ENCODE results near the gene GHRL. TPM values are rescaled to one million over a fixed set of nuclear protein-coding genes. Genes with fewer than 3 reads are reported as not detected.

Gene GHRL
- total RNA-seq, 1 experiment from 2014 or later: not detected

DNA sequence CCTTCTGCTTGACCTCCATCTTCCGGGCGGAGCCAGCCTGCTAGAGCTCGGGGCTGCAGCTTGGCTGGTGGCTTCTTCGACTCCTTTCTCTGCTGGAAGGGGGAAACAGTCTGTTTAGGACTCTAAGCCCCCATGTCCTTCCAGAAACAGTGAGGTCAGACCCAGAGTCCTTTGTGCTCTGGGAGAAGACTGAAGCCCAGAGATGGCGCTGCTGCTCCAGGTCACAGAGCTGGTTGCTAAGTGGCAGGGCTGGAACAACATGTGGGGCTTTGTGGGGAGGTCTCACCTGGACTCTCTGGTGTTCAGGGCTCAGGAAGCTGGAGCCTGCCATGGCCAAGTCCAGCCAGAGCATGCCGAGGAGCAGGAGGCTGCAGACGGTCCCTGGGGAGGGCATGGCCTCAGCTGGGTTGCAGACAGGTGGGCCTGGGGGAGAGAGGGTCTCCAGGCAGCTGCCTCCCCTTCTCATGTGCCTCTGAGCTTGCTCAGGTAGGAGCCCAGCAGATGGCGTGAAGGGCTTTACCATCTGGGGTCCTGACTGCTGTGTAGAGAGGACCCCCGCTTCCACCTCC lies 2.9 kb downstream of the GHRL start:
- Histone ChIP-seq H3K27me3 (ENCODE audit: control insufficient read depth, insufficient read depth, low read length) (no peaks in the 10 kb centered on the region), H3K36me3 (ENCODE audit: control insufficient read depth, insufficient read depth, low read length) (peaks cover 2% of the 10 kb centered on the region; the same call in 1 of the 2 replicates), H3K4me1 (ENCODE audit: control insufficient read depth, insufficient read depth, low read length) (no peaks in the 10 kb centered on the region), H3K9me3 (ENCODE audit: control insufficient read depth, insufficient read depth, low read depth, low read length) (no peaks in the 10 kb centered on the region), H3K27ac (ENCODE audit: low read length) (no peak overlapping the region), H3K4me3 (ENCODE audit: low read depth in 2 of 2, low read length in 2 of 2) (no peak overlapping the region)
- BruUV-seq (replicated peaks): no TSS peak
- POLR2A ChIA-PET: interaction anchor here (0.7 kb wide), 1 partner anchor 417 kb away, joined by 7 read pairs; no protein-coding TSS in a partner anchor
- CTCF ChIA-PET: no interaction called here
- ATAC-seq (no peak), DNase-seq (ENCODE audit: low read depth, low spot score) (no peak)
- TF ChIP-seq SIN3A (IDR thresholded peaks at IDR 0.05; ENCODE audit: borderline replicate concordance, insufficient read depth, low read depth, low read length) (no peak), TCF7L2 (IDR thresholded peaks at IDR 0.05; ENCODE audit: low read depth, low read length) (no peak), POLR2AphosphoS5 (IDR thresholded peaks at IDR 0.05; ENCODE audit: low read depth, low read length) (no peak)
- TF ChIP-seq, protein P1, sequence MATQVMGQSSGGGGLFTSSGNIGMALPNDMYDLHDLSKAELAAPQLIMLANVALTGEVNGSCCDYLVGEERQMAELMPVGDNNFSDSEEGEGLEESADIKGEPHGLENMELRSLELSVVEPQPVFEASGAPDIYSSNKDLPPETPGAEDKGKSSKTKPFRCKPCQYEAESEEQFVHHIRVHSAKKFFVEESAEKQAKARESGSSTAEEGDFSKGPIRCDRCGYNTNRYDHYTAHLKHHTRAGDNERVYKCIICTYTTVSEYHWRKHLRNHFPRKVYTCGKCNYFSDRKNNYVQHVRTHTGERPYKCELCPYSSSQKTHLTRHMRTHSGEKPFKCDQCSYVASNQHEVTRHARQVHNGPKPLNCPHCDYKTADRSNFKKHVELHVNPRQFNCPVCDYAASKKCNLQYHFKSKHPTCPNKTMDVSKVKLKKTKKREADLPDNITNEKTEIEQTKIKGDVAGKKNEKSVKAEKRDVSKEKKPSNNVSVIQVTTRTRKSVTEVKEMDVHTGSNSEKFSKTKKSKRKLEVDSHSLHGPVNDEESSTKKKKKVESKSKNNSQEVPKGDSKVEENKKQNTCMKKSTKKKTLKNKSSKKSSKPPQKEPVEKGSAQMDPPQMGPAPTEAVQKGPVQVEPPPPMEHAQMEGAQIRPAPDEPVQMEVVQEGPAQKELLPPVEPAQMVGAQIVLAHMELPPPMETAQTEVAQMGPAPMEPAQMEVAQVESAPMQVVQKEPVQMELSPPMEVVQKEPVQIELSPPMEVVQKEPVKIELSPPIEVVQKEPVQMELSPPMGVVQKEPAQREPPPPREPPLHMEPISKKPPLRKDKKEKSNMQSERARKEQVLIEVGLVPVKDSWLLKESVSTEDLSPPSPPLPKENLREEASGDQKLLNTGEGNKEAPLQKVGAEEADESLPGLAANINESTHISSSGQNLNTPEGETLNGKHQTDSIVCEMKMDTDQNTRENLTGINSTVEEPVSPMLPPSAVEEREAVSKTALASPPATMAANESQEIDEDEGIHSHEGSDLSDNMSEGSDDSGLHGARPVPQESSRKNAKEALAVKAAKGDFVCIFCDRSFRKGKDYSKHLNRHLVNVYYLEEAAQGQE (IDR thresholded peaks at IDR 0.05; ENCODE audit: insufficient read depth in 1 of 2, low read depth in 2 of 2, low read length in 1 of 2): no peak
- TF ChIP-seq, protein P2, sequence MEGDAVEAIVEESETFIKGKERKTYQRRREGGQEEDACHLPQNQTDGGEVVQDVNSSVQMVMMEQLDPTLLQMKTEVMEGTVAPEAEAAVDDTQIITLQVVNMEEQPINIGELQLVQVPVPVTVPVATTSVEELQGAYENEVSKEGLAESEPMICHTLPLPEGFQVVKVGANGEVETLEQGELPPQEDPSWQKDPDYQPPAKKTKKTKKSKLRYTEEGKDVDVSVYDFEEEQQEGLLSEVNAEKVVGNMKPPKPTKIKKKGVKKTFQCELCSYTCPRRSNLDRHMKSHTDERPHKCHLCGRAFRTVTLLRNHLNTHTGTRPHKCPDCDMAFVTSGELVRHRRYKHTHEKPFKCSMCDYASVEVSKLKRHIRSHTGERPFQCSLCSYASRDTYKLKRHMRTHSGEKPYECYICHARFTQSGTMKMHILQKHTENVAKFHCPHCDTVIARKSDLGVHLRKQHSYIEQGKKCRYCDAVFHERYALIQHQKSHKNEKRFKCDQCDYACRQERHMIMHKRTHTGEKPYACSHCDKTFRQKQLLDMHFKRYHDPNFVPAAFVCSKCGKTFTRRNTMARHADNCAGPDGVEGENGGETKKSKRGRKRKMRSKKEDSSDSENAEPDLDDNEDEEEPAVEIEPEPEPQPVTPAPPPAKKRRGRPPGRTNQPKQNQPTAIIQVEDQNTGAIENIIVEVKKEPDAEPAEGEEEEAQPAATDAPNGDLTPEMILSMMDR (IDR thresholded peaks at IDR 0.05): no peak
- intact Hi-C loops (cut with micrococcal nuclease; ENCODE audit: unreplicated experiment): no loop called here
- in situ Hi-C loops (cut with HindIII; ENCODE audit: low pct_unique_long_range_greater_than_20kb, low sequenced_read_pairs): no loop called here

DNA sequence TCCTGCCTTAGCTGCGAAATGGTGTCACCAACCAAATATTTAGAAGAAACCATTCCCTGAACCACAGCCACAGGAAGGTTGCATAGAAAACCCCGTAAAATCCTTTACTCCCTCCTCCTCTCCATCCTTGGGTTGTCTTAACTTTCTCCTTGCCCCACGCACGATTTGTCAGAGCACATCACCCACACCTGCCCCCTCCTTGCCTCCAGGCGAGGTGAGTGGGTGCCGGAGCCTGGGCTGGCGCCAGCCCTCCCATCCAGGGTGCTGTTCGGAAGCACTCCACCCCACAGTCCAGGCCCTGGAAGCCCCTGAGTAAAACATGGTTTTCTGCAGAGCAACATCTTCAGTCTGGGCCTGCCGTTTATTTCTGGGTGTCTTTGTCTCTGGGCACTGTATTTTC lies 3.7 kb downstream of the GHRL start:
- Histone ChIP-seq H3K4me1 (ENCODE audit: control insufficient read depth, insufficient read depth, low read length) (no peaks in the 10 kb centered on the region), H3K4me3 (ENCODE audit: low read depth in 2 of 2, low read length in 2 of 2) (no peak overlapping the region), H3K27ac (ENCODE audit: low read length) (no peak overlapping the region), H3K9me3 (ENCODE audit: control insufficient read depth, insufficient read depth, low read depth, low read length) (no peaks in the 10 kb centered on the region), H3K36me3 (ENCODE audit: control insufficient read depth, insufficient read depth, low read length) (peaks cover 2% of the 10 kb centered on the region; the same call in 1 of the 2 replicates), H3K27me3 (ENCODE audit: control insufficient read depth, insufficient read depth, low read length) (no peaks in the 10 kb centered on the region)
- BruUV-seq (replicated peaks): no TSS peak
- CTCF ChIA-PET: no interaction called here
- POLR2A ChIA-PET: no interaction called here
- DNase-seq (ENCODE audit: low read depth, low spot score) (no peak), ATAC-seq (no peak)
- in situ Hi-C loops (cut with HindIII; ENCODE audit: low pct_unique_long_range_greater_than_20kb, low sequenced_read_pairs): no loop called here
- no peak for TF ChIP-seq POLR2AphosphoS5 (IDR thresholded peaks at IDR 0.05; ENCODE audit: low read depth, low read length)
- TF ChIP-seq TCF7L2 (IDR thresholded peaks at IDR 0.05; ENCODE audit: low read depth, low read length): no peak
- TF ChIP-seq SIN3A (IDR thresholded peaks at IDR 0.05; ENCODE audit: borderline replicate concordance, insufficient read depth, low read depth, low read length): no peak
- TF ChIP-seq, protein P1 (IDR thresholded peaks at IDR 0.05; ENCODE audit: insufficient read depth in 1 of 2, low read depth in 2 of 2, low read length in 1 of 2): no peak
- TF ChIP-seq, protein P2 (IDR thresholded peaks at IDR 0.05): no peak
- intact Hi-C loops (cut with micrococcal nuclease; ENCODE audit: unreplicated experiment): no loop called here

Measured in Panc1 (cell line).